ENCODE data around the gene LONRF2. TPM values are rescaled to one million over a fixed set of nuclear protein-coding genes. Genes with fewer than 3 reads are reported as not detected.

The LONRF2 gene
- total and polyA plus RNA-seq, 8 donors: 2.0 to 7.1 (median 6.8) TPM

DNA sequence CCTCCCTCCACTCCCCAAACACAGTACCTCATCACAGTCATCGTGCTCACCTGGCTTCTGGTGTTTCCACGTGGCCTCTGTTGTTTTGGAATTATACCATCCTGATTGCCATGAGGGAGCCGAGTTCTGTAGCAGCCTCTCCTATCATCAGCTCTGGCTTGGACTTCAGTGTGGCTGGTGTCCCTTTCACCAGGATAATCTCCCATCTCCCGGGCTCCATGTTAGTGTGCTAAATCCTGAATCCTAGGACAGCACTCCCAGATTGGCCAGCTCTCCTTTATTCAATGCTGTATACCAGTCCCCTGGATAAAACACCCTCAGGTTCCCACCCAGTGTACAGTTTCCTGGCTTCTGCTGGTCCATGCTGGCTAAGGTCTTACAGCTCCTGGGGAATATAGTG lies 53.3 kb downstream of the LONRF2 start:
- H3K36me3 ChIP-seq: no peaks in the 10 kb centered on the region
- TF ChIP-seq, protein P1, sequence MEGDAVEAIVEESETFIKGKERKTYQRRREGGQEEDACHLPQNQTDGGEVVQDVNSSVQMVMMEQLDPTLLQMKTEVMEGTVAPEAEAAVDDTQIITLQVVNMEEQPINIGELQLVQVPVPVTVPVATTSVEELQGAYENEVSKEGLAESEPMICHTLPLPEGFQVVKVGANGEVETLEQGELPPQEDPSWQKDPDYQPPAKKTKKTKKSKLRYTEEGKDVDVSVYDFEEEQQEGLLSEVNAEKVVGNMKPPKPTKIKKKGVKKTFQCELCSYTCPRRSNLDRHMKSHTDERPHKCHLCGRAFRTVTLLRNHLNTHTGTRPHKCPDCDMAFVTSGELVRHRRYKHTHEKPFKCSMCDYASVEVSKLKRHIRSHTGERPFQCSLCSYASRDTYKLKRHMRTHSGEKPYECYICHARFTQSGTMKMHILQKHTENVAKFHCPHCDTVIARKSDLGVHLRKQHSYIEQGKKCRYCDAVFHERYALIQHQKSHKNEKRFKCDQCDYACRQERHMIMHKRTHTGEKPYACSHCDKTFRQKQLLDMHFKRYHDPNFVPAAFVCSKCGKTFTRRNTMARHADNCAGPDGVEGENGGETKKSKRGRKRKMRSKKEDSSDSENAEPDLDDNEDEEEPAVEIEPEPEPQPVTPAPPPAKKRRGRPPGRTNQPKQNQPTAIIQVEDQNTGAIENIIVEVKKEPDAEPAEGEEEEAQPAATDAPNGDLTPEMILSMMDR (IDR thresholded peaks at IDR 0.05): no peak
- H3K9me3 ChIP-seq: no peaks in the 10 kb centered on the region
- no peak for DNase-seq
- WGBS, 2 donors: 86 to 88% methylated on average over 4 of the region's 4 CpGs
- ATAC-seq: no peak
- intact Hi-C loops (cut with DNase I): loop anchor here in 2 of 3 donors (5.0 to 10.0 kb wide), 3 partner anchors 113 to 293 kb away; partner anchors contain the start of gene PDCL3 (in 1 of the 2)
- H3K27ac ChIP-seq: no peak overlapping the region
- no peaks in the 10 kb centered on the region for H3K27me3 ChIP-seq
- FAIRE-seq: no peak
- no peaks in the 10 kb centered on the region for H3K4me1 ChIP-seq
- no peak overlapping the region for H3K4me3 ChIP-seq

DNA sequence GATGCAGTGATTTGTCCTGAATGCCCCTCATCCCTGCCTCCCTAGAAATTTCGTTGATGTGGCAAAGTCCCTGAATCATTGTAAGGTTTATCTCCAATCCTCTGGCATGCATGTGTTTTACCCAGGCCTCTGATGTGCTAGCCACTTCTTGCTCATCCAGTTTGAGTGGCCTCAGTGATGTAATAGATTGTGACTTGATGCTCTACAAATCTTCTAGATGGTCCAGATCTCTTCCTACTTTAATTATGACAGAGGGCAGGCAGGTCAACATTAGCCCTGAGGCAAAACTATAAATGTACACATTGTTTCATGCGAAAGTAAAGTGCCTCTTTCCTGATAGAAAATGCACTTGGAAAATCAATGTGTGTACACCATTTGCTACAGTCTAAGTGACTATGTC lies 54.5 kb downstream of the LONRF2 start:
- TF ChIP-seq, protein P1 (IDR thresholded peaks at IDR 0.05): no peak
- no peaks in the 10 kb centered on the region for H3K9me3 ChIP-seq
- ATAC-seq: no peak
- H3K4me3 ChIP-seq: no peak overlapping the region
- H3K4me1 ChIP-seq: no peaks in the 10 kb centered on the region
- FAIRE-seq: no peak
- H3K27ac ChIP-seq: no peak overlapping the region
- H3K36me3 ChIP-seq: no peaks in the 10 kb centered on the region
- H3K27me3 ChIP-seq: no peaks in the 10 kb centered on the region
- intact Hi-C loops (cut with DNase I): loop anchor here in 2 of 3 donors (5.0 to 10.0 kb wide), 3 partner anchors 115 to 295 kb away; partner anchors contain the start of gene PDCL3 (in 1 of the 2)
- DNase-seq: no peak
- WGBS, 2 donors: 40 to 46% methylated on average over 2 of the region's 2 CpGs

DNA sequence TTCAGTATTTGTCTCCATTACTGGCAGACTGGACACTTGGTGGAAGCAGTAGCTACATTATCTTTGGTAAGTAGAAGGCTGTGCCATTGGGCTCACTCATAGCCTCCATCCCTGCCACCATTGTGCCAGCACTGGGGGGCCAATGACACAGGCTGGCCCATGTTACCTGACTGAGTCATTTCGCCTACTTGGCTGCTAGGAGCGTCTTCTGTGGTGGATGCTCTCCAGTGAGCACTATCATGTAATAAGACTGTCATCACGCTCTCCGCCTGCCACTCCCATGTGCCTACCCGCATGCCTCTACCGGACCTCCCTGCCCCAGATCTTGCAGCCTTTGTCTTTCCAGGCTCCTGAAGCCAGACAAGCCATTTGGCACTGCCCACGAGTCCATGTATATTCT lies 56.2 kb downstream of the LONRF2 start:
- FAIRE-seq (no peak), ATAC-seq (no peak), DNase-seq (no peak)
- TF ChIP-seq, protein P1 (IDR thresholded peaks at IDR 0.05): no peak
- 86 to 94% methylated on average over 7 of the region's 7 CpGs for WGBS, 2 donors
- Histone ChIP-seq H3K4me3 (no peak overlapping the region), H3K27ac (no peak overlapping the region), H3K36me3 (no peaks in the 10 kb centered on the region), H3K4me1 (no peaks in the 10 kb centered on the region), H3K27me3 (no peaks in the 10 kb centered on the region), H3K9me3 (no peaks in the 10 kb centered on the region)
- intact Hi-C loops (cut with DNase I): loop anchor here in 2 of 3 donors (5.0 to 10.0 kb wide), 3 partner anchors 116 to 296 kb away; partner anchors contain the start of gene PDCL3 (in 1 of the 2)

DNA sequence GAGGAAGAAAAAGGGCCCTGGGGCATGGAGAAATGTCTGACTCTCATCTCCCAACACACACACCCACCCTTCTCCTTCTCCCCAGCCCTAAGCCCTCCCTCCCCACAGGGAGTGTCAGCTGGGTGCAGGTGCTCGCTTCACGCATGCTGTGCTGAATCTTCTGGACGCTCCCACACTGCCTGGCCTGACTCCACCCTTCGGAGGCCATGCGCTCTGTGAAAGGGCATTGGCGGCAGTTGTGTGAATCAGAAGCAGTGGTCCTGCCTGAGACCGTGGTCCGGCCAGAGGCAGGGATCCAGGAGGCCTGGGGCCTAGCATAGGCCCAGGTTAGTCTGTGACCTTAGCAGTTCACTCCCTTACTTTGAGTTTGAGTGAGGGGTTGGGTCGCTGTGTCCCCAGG lies 57.1 kb downstream of the LONRF2 start:
- no peaks in the 10 kb centered on the region for H3K36me3 ChIP-seq
- H3K27me3 ChIP-seq: no peaks in the 10 kb centered on the region
- 70 to 75% methylated on average over 9 of the region's 9 CpGs for WGBS, 2 donors
- TF ChIP-seq, protein P1 (IDR thresholded peaks at IDR 0.05): no peak
- no peaks in the 10 kb centered on the region for H3K9me3 ChIP-seq
- H3K4me1 ChIP-seq: no peaks in the 10 kb centered on the region
- H3K4me3 ChIP-seq: no peak overlapping the region
- no peak overlapping the region for H3K27ac ChIP-seq
- DNase-seq: no peak
- no peak for FAIRE-seq
- intact Hi-C loops (cut with DNase I): loop anchor here in 2 of 3 donors (5.0 to 10.0 kb wide), 3 partner anchors 117 to 297 kb away; partner anchors contain the start of gene PDCL3 (in 1 of the 2)
- no peak for ATAC-seq

DNA sequence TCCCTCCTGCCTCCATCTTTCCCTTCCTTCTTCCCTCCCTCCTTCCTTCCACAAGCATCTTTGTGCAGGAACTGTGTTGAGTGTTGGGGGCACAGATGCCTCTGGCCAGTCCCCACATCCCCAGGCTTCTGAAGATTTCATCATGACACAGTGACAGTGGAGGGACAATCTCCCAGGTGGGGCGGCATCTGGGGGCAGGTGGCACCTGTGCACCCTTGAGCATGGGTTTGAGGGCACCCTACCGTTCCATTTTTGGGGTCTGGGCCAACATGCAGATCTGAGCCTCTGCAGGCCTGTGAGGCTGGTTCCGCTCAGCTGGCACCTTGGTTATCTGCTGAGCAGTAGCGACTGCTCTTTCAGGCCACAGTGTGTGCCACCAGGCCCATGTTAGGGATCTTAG lies 57.6 kb downstream of the LONRF2 start:
- intact Hi-C loops (cut with DNase I): loop anchor here in 2 of 3 donors (5.0 to 10.0 kb wide), 3 partner anchors 118 to 298 kb away; partner anchors contain the start of gene PDCL3 (in 1 of the 2)
- Histone ChIP-seq H3K27ac (no peak overlapping the region), H3K9me3 (no peaks in the 10 kb centered on the region), H3K27me3 (no peaks in the 10 kb centered on the region), H3K36me3 (no peaks in the 10 kb centered on the region), H3K4me1 (no peaks in the 10 kb centered on the region), H3K4me3 (no peak overlapping the region)
- WGBS, 2 donors: 68 to 90% methylated on average over 4 of the region's 4 CpGs
- DNase-seq: no peak
- no peak for ATAC-seq
- no peak for FAIRE-seq
- TF ChIP-seq, protein P1 (IDR thresholded peaks at IDR 0.05): no peak
